ENCODE results near the gene ASCL1.

DNA sequence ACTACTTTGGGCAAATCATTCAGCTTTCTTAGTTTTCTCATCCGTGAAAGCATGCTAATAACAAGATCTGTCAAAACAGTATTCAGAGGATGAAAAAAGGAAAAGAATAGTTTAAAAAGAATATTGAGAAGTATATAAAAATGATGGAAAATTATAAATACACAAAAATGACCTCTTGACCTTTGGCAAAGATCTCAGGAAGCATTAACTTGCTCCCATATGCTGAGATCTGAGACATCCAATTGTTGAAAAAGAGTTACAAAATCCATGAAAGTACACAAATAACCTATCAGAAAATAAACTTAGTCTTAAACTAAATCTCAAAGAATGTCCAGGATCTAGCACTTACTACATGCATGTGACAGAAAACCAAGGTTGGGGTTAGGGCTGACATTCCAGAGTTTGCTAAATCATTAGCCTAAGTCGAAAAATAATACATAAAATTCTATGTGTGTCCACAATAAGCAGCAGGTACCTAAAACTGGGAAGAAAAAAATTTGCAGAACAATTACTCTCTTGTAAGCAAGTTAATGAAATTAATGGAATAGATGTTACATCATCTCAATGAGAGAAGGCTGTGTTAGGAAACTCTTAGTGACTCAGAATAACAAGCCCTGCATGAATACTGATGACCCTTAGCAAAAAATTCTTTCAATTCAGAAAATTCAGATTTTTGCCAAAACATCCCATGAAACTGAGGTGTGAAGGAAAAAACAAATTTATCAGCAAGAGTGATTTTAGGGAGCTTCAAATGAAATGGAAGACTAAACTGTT lies 43.8 kb upstream of the ASCL1 start:
- TF ChIP-seq, protein P1, sequence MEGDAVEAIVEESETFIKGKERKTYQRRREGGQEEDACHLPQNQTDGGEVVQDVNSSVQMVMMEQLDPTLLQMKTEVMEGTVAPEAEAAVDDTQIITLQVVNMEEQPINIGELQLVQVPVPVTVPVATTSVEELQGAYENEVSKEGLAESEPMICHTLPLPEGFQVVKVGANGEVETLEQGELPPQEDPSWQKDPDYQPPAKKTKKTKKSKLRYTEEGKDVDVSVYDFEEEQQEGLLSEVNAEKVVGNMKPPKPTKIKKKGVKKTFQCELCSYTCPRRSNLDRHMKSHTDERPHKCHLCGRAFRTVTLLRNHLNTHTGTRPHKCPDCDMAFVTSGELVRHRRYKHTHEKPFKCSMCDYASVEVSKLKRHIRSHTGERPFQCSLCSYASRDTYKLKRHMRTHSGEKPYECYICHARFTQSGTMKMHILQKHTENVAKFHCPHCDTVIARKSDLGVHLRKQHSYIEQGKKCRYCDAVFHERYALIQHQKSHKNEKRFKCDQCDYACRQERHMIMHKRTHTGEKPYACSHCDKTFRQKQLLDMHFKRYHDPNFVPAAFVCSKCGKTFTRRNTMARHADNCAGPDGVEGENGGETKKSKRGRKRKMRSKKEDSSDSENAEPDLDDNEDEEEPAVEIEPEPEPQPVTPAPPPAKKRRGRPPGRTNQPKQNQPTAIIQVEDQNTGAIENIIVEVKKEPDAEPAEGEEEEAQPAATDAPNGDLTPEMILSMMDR (IDR thresholded peaks at IDR 0.05) = no peak
- no peak for TF ChIP-seq EZH2 (IDR thresholded peaks at IDR 0.05)

Data from neural progenitor cell (in vitro differentiated cells).